Peyer's patch (tissue), 4 donors: Measurements from ENCODE around the gene WDR1.

Experiments
- CTCF ChIP-seq, 6 experiments: fragments of 450-650 bp in 4 of 6; fragments of 200-600 bp in 2 of 6; sonication (generic) in 1 of 6; IDR thresholded peaks; one replicate each; pipeline ENCODE4 v1.5.1; 2017 to 2019; ENCODE audit warnings: antibody characterized with exemption in 6 of 6, mild to moderate bottlenecking in 3 of 6, moderate library complexity in 1 of 6
- POLR2A ChIP-seq, 2 donors: fragments of 450-650 bp; IDR thresholded peaks; one replicate each; pipeline ENCODE4 v1.5.1; 2017; ENCODE audit warnings: antibody characterized with exemption in 2 of 2, mild to moderate bottlenecking in 2 of 2, moderate library complexity in 2 of 2

- TF ChIP-seq CTCF (IDR thresholded peaks at IDR 0.05) (no peak), POLR2A (IDR thresholded peaks at IDR 0.05) (no peak)
Measured at GRCh38 chr4:10078481-10079233, 37.9 kb downstream of the WDR1 start.
